NCI-H128 (cell line): ENCODE results near the gene VTI1B.

ENCODE experiments used
- DNase-seq: peaks from one replicate; lab custom pipeline; 2025; ENCODE audit not compliant: unreplicated experiment; lab: John Stamatoyannopoulos, UW

The VTI1B gene

GRCh38 chr14:67680121-67680602, 5.7 kb upstream of the VTI1B start:
- DNase-seq, result no peak

GRCh38 chr14:67679006-67679405, 4.6 kb upstream of the VTI1B start:
- DNase-seq, result no peak

- DNase-seq, result no peak
These were observed 769 bp upstream of the VTI1B start for GRCh38 chr14:67675219-67675582.

- peak; percentile 70 for DNase-seq
These were observed 323 bp downstream of the VTI1B start for GRCh38 chr14:67674139-67674479.

GRCh38 chr14:67673451-67673850, 981 bp downstream of the VTI1B start:
- DNase-seq, result no peak

GRCh38 chr14:67668559-67668958, 5.9 kb downstream of the VTI1B start:
- no peak for DNase-seq

- DNase-seq, result no peak
These were observed 7.5 kb downstream of the VTI1B start for GRCh38 chr14:67666750-67667449.

GRCh38 chr14:67665868-67666267, 8.6 kb downstream of the VTI1B start:
- DNase-seq, result no peak

GRCh38 chr14:67663633-67664032, 10.8 kb downstream of the VTI1B start:
- DNase-seq, result no peak

- no peak for DNase-seq
These were observed 20.7 kb downstream of the VTI1B start for GRCh38 chr14:67653651-67654280.

GRCh38 chr14:67652189-67652588, 22.2 kb downstream of the VTI1B start:
- DNase-seq, result no peak

GRCh38 chr14:67650694-67651093, 23.7 kb downstream of the VTI1B start:
- no peak for DNase-seq

- DNase-seq, result no peak
These were observed 24.3 kb downstream of the VTI1B start for GRCh38 chr14:67650151-67650550.

GRCh38 chr14:67646131-67646530, 28.3 kb downstream of the VTI1B start:
- no peak for DNase-seq

- no peak for DNase-seq
These were observed 29.0 kb downstream of the VTI1B start for GRCh38 chr14:67645414-67645813.

- DNase-seq, result no peak
These were observed 30.0 kb downstream of the VTI1B start for GRCh38 chr14:67644428-67644827.

- DNase-seq, result no peak
These were observed 30.7 kb downstream of the VTI1B start for GRCh38 chr14:67643713-67644112.

GRCh38 chr14:67641902-67642749, 32.3 kb downstream of the VTI1B start:
- no peak for DNase-seq

GRCh38 chr14:67641480-67641879, 33.0 kb downstream of the VTI1B start:
- DNase-seq, result no peak

GRCh38 chr14:67638642-67639041, 35.8 kb downstream of the VTI1B start:
- no peak for DNase-seq

GRCh38 chr14:67636361-67636919, 38.0 kb downstream of the VTI1B start:
- peak; percentile 38 for DNase-seq
